ENCODE results near the gene G3BP2.
"Not testable (repeated sequence)": the region's sequence is repeated elsewhere in the genome, so short reads cannot be mapped to it uniquely, and the experiment has no call there.

G3BP2 gene

DNA sequence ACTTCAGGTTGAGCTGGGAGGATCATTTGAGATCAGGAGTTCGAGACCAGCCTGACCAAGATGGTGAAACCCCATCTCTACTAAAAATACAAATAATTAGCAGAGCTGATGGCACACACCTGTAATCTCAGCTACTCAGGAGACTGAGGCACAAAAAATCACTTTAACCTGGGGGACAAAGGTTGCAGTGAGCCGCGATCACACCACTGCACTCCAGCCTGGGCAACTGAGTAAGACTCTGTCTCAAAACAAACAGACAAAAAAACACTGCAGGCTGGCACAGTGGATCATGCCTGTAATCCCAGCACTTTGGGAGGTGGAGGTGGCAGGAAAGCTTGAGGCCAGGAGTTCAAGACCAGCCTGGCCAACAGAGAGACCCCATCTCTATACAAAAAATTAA, 8.6 kb downstream of the G3BP2 start:
- Histone ChIP-seq H3K36me3 (ENCODE audit: insufficient read depth, low read length) (peaks cover 34% of the 10 kb centered on the region), H3K4me1 (ENCODE audit: insufficient read depth, low read length) (peaks cover 34% of the 10 kb centered on the region)
- H3K4me3 ChIP-seq (ENCODE audit: low read length); H3K27me3 ChIP-seq (ENCODE audit: insufficient read depth, low read length); H3K9ac ChIP-seq (ENCODE audit: low read depth, low read length); H3K9me3 ChIP-seq (ENCODE audit: insufficient read depth, low read depth, low read length); H3K27ac ChIP-seq (ENCODE audit: low read depth, low read length): not testable (repeated sequence)
- WGBS = 99% methylated on average over 3 of the region's 3 CpGs

- Histone ChIP-seq H3K9ac (ENCODE audit: low read depth, low read length) (no peak overlapping the region), H3K4me1 (ENCODE audit: insufficient read depth, low read length) (peaks cover 16% of the 10 kb centered on the region), H3K4me3 (ENCODE audit: low read length) (no peak overlapping the region), H3K27ac (ENCODE audit: low read depth, low read length) (no peak overlapping the region; the same call in 1 of the 2 replicates), H3K9me3 (ENCODE audit: insufficient read depth, low read depth, low read length) (no peaks in the 10 kb centered on the region), H3K27me3 (ENCODE audit: insufficient read depth, low read length) (no peaks in the 10 kb centered on the region), H3K36me3 (ENCODE audit: insufficient read depth, low read length) (peaks cover 52% of the 10 kb centered on the region)
- WGBS = 94% methylated on average over 2 of the region's 2 CpGs
These were observed 10.6 kb downstream of the G3BP2 start for GRCh38 chr4:75662626-75663025.

GRCh38 chr4:75660491-75660890, 12.7 kb downstream of the G3BP2 start:
- Histone ChIP-seq H3K27me3 (ENCODE audit: insufficient read depth, low read length) (no peaks in the 10 kb centered on the region), H3K4me1 (ENCODE audit: insufficient read depth, low read length) (no peaks in the 10 kb centered on the region), H3K36me3 (ENCODE audit: insufficient read depth, low read length) (peaks cover 73% of the 10 kb centered on the region), H3K9me3 (ENCODE audit: insufficient read depth, low read depth, low read length) (no peaks in the 10 kb centered on the region), H3K27ac (ENCODE audit: low read depth, low read length) (no peak overlapping the region), H3K4me3 (ENCODE audit: low read length) (no peak overlapping the region), H3K9ac (ENCODE audit: low read depth, low read length) (no peak overlapping the region)
- 92% methylated on average over 1 of the region's 2 CpGs for WGBS

DNA sequence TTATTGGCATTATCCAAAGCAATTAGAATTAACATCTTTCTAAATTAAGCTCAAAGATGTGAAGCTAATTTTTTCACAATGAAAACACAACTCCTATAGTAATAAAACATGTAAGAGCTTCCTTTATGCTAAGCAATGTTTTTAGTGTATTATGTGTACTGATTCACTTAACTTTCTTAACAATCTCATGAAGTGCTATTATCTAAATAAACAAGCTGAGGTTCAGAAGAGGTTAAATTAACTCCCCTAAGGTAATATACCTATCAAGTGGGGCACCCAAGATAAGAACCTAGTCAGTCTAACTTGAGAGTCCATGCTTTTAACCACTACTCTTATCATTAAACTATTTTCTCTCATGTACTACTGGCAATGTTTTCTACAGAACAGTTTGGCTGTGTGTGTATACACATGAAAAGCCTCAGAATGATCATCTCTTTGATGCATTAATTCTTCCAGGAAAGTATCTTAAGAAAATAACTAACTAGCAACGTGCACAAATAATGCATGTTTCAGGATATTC, 13.6 kb downstream of the G3BP2 start:
- H3K9me3 ChIP-seq (ENCODE audit: insufficient read depth, low read depth, low read length) = no peaks in the 10 kb centered on the region
- H3K4me3 ChIP-seq (ENCODE audit: low read length) = no peak overlapping the region
- peaks cover 83% of the 10 kb centered on the region for H3K36me3 ChIP-seq (ENCODE audit: insufficient read depth, low read length)
- H3K4me1 ChIP-seq (ENCODE audit: insufficient read depth, low read length) = no peaks in the 10 kb centered on the region
- H3K27ac ChIP-seq (ENCODE audit: low read depth, low read length) = no peak overlapping the region
- H3K9ac ChIP-seq (ENCODE audit: low read depth, low read length) = no peak overlapping the region
- H3K27me3 ChIP-seq (ENCODE audit: insufficient read depth, low read length) = no peaks in the 10 kb centered on the region
- WGBS = 100% methylated on average over 1 of the region's 1 CpG

DNA sequence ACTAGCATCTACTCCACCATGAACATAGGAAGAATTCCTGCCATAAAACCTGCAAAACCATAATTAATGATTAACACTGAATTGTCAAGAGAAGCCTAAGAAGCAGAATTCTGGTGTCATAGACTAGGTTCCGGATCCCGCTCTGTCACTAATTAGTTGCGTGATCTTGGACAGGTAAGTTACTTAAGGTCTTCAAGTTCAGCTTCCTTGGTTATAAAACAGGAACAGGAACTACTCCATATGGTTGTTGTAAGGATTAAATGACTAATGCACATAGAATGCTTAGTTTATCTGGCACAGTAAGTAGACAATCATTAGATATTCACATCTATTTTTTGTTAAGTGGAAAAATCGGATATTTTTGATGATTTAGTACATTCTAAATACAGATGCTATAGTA, 14.3 kb downstream of the G3BP2 start:
- Histone ChIP-seq H3K36me3 (ENCODE audit: insufficient read depth, low read length) (peaks cover 90% of the 10 kb centered on the region), H3K27ac (ENCODE audit: low read depth, low read length) (no peak overlapping the region), H3K4me3 (ENCODE audit: low read length) (no peak overlapping the region), H3K9me3 (ENCODE audit: insufficient read depth, low read depth, low read length) (no peaks in the 10 kb centered on the region), H3K27me3 (ENCODE audit: insufficient read depth, low read length) (no peaks in the 10 kb centered on the region), H3K4me1 (ENCODE audit: insufficient read depth, low read length) (0 out of 2 replicates have a peak, but pooled peaks cover 2% of the 10 kb centered on the region), H3K9ac (ENCODE audit: low read depth, low read length) (no peak overlapping the region)
- 94% methylated on average over 4 of the region's 4 CpGs for WGBS

- H3K4me3 ChIP-seq (ENCODE audit: low read length) = no peak overlapping the region
- peaks cover 98% of the 10 kb centered on the region for H3K36me3 ChIP-seq (ENCODE audit: insufficient read depth, low read length)
- H3K27me3 ChIP-seq (ENCODE audit: insufficient read depth, low read length) = no peaks in the 10 kb centered on the region
- 91% methylated on average over 1 of the region's 2 CpGs for WGBS
- no peak overlapping the region for H3K27ac ChIP-seq (ENCODE audit: low read depth, low read length)
- H3K4me1 ChIP-seq (ENCODE audit: insufficient read depth, low read length) = 0 out of 2 replicates have a peak, but pooled peaks cover 2% of the 10 kb centered on the region
- no peak overlapping the region for H3K9ac ChIP-seq (ENCODE audit: low read depth, low read length)
- no peaks in the 10 kb centered on the region for H3K9me3 ChIP-seq (ENCODE audit: insufficient read depth, low read depth, low read length)
These were observed 17.6 kb downstream of the G3BP2 start for GRCh38 chr4:75655562-75655961.

DNA sequence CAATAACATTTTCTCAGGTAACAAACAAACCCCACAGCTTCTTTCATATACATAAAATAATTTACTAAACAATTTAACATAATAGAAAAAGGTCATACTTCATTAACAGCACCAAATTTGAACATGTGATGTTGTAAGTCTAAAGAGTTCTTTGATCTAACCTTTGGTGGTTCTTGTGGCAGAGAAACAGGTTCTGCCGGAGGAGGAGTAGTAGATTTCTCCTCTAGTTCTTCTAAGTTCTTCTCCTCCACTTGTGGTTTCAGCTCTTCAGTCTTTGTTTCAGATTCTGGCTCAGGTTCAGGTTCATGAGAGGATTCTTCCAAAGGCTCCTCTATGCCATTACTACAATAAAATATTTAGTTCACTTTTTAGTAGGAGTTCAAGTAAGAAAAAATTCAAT, 18.3 kb downstream of the G3BP2 start:
- H3K27me3 ChIP-seq (ENCODE audit: insufficient read depth, low read length) = no peaks in the 10 kb centered on the region
- WGBS = 89% methylated on average over 1 of the region's 1 CpG
- 0 out of 2 replicates have a peak, but pooled peaks cover 2% of the 10 kb centered on the region for H3K4me1 ChIP-seq (ENCODE audit: insufficient read depth, low read length)
- H3K9ac ChIP-seq (ENCODE audit: low read depth, low read length) = no peak overlapping the region
- H3K36me3 ChIP-seq (ENCODE audit: insufficient read depth, low read length) = peaks cover 97% of the 10 kb centered on the region
- no peak overlapping the region for H3K4me3 ChIP-seq (ENCODE audit: low read length)
- H3K9me3 ChIP-seq (ENCODE audit: insufficient read depth, low read depth, low read length) = no peaks in the 10 kb centered on the region
- no peak overlapping the region for H3K27ac ChIP-seq (ENCODE audit: low read depth, low read length)

DNA sequence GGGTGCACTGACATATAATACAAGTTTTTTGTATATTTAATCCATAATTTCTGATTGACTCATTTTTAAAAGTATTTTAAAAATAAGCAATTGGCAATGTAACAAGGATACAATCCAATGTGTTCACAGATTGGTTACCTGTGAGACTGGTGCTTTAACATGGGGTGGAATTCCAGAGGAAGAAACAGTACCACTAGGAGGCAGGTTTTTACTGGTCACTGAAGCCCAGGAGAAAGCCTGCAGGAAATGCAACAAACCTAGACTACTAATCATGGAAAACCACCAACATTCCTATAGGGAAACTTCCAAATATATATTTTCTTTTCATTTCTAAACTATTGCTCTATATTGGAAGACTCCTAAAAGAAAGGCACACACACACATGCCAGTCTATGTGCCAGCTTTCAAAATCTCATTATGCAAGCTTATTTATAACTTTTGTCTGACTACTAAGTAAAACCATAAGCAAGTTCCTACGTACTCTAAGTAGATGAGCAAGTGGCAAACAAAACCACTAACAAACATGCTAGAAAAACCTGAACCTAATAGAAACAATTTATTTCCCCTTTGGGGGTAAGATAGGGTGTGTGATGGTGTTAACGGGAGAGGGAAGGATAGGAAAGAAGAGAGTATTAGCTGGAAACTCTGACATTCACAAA, 19.2 kb downstream of the G3BP2 start:
- Histone ChIP-seq H3K36me3 (ENCODE audit: insufficient read depth, low read length) (peaks cover 96% of the 10 kb centered on the region), H3K27ac (ENCODE audit: low read depth, low read length) (no peak overlapping the region; the same call in 1 of the 2 replicates), H3K27me3 (ENCODE audit: insufficient read depth, low read length) (no peaks in the 10 kb centered on the region), H3K9ac (ENCODE audit: low read depth, low read length) (no peak overlapping the region), H3K4me1 (ENCODE audit: insufficient read depth, low read length) (0 out of 2 replicates have a peak, but pooled peaks cover 2% of the 10 kb centered on the region), H3K4me3 (ENCODE audit: low read length) (no peak overlapping the region), H3K9me3 (ENCODE audit: insufficient read depth, low read depth, low read length) (no peaks in the 10 kb centered on the region)
- 100% methylated on average over 1 of the region's 2 CpGs for WGBS

- H3K4me1 ChIP-seq (ENCODE audit: insufficient read depth, low read length) = no peaks in the 10 kb centered on the region
- peaks cover 76% of the 10 kb centered on the region for H3K36me3 ChIP-seq (ENCODE audit: insufficient read depth, low read length)
- H3K9ac ChIP-seq (ENCODE audit: low read depth, low read length) = no peak overlapping the region
- H3K4me3 ChIP-seq (ENCODE audit: low read length) = no peak overlapping the region
- no peak overlapping the region; the same call in 1 of the 2 replicates for H3K27ac ChIP-seq (ENCODE audit: low read depth, low read length)
- H3K9me3 ChIP-seq (ENCODE audit: insufficient read depth, low read depth, low read length) = no peaks in the 10 kb centered on the region
- 95% methylated on average over 4 of the region's 4 CpGs for WGBS
- no peaks in the 10 kb centered on the region for H3K27me3 ChIP-seq (ENCODE audit: insufficient read depth, low read length)
These were observed 29.1 kb downstream of the G3BP2 start for GRCh38 chr4:75644095-75644494.

DNA sequence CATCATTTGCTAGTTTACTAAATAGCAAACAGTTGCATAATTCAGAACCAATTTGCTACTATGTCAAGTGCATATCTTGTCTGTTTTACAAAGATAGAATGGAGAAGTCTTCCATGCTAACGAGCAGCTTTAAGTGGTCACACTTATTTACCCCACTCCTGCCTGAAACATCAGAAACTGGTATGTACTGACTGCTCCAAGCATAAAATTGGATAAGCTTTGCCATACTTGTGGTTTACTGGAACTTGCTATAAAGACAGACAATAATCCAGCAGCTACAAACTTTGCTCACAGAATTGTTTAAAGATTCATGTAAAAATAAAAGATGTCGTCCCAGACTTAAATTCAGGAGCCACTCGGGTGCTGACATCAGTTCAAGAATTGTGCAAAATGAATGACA, 29.6 kb downstream of the G3BP2 start:
- Histone ChIP-seq H3K4me1 (ENCODE audit: insufficient read depth, low read length) (no peaks in the 10 kb centered on the region), H3K9ac (ENCODE audit: low read depth, low read length) (no peak overlapping the region), H3K4me3 (ENCODE audit: low read length) (no peak overlapping the region), H3K36me3 (ENCODE audit: insufficient read depth, low read length) (peaks cover 71% of the 10 kb centered on the region), H3K9me3 (ENCODE audit: insufficient read depth, low read depth, low read length) (no peaks in the 10 kb centered on the region), H3K27me3 (ENCODE audit: insufficient read depth, low read length) (no peaks in the 10 kb centered on the region), H3K27ac (ENCODE audit: low read depth, low read length) (no peak overlapping the region)
- 93% methylated on average over 3 of the region's 3 CpGs for WGBS

DNA sequence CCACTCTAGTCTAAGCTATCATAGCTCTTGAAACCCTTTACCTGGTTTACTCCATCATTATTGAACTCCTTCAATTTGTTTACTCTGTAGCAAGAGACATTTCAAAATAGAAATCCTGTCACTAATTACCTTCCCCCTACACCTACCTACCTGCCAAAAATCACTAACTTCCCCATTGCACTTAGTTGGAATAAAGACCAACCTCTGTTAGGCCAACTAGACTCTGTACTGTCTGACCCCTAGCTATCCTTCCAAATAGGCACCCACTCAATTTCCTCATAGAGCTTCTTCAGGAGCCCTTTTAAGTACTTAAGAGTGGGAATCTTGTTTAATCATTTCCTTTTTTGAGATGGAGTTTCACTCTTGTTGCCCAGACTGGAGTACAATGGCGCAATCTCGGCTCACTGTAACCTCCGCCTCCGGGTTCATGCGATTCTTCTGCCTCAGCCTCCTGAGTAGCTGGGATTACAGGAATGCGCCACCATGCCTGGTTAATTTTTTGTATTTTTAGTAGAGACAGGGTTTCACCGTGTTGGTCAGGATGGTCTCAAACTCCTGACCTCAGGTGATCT, 34.0 kb downstream of the G3BP2 start:
- Histone ChIP-seq H3K27ac (ENCODE audit: low read depth, low read length) (no peak overlapping the region), H3K27me3 (ENCODE audit: insufficient read depth, low read length) (no peaks in the 10 kb centered on the region), H3K9me3 (ENCODE audit: insufficient read depth, low read depth, low read length) (no peaks in the 10 kb centered on the region), H3K36me3 (ENCODE audit: insufficient read depth, low read length) (peaks cover 27% of the 10 kb centered on the region), H3K9ac (ENCODE audit: low read depth, low read length) (no peak overlapping the region), H3K4me3 (ENCODE audit: low read length) (no peak overlapping the region), H3K4me1 (ENCODE audit: insufficient read depth, low read length) (no peaks in the 10 kb centered on the region)
- 96% methylated on average over 7 of the region's 7 CpGs for WGBS
